Left renal cortex interstitium (tissue), 4 donors: Measurements from ENCODE around the gene RTTN. TPM values are rescaled to one million over a fixed set of nuclear protein-coding genes. Genes with fewer than 3 reads are reported as not detected.

Source experiments
- DNase-seq, 4 donors: peaks; one replicate each; pipeline ENCODE4 v3.0.0-alpha.2; 2013; ENCODE audit warnings: low read depth in 4 of 4, low spot score in 2 of 4, missing footprints in 1 of 4
- polyA plus RNA-seq, 4 donors: library from polyadenylated mRNA; unstranded; fragments of 120-200 nt; gene quantifications; one replicate each; pipeline ENCODE4 v1.2.1, GENCODE V29; 2013; ENCODE audit not compliant: insufficient read length in 4 of 4

Gene RTTN
- polyA plus RNA-seq, 4 donors, result 14.9 to 21.3 (median 18.7) TPM

DNA sequence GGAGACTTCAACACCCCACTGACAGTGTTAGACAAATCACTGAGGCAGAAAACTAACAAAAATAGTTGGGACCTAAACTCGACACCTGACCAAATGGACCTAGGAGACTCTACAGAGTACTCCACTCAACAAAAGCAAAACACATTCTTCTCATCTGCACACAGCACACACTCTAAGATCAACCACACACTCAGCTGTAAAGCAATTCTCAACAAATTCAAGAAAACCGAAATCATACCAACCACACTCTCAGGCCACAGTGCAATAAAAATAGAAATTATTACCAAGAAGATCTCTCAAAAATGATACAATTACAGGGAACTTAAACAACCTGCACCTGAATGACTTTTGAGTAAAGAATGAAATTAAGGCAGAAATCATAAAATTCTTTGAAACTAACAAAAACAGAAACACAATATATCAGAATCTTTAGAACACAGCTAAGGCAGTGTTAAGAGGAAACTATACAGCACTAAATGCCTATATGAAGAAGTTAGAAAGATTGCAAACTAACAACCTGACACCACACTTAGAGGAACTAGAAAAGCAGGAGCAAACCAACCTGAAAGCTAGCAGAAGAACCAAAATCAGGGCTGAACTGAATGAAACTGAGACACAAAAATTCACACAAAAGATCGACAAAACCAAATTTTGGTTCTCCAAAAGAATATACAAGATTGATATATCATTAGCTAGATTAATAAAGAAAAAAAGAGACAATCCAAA is 46.3 kb downstream of the RTTN start:
- no peak for DNase-seq

DNA sequence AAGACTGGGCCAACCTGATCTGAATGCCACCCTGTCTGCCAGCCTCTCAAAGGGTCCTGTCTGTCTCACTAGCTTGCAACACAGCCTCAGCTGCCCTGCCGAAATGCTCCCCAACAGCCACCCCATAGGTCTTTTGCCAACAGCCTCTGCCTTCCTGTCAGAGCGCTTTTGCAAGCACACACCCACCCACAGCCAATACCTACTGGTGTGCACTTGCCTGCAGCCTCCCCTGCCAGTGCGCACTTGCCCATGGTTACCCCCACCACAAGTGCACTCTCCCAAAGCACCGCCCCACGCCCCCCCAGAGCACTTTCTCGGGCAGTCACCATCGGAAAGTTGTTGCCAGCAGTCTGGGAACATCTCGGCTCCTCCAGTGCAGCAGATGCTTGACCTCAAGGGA is 48.6 kb downstream of the RTTN start:
- no peak for DNase-seq

DNA sequence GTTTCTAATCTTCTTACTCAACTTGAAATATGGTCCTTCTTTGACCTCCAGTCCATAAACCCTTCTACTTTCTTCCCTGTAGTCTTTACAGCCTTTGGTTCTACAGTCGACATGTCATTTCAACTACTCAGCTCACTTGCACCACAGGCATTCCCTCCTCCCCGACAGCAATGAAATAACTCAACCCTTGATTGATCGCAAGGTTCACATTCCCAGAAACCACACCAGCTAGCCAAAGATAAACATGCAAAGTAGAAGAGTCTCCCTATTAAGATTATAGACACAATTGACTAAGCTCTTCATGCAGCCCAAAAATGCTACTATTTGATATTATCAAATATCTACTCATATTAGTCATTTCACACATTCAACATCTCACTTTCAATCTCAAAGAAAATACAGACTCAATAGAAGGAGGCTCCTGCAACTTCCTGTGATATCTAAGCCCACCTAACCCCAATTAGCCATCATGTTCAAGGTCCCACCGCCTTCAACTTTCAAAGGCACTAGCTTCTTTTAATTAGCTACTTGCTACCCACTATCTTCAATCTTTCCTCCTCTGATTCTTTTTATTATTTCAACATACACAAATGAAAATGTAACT is 50.8 kb downstream of the RTTN start:
- no peak for DNase-seq

DNA sequence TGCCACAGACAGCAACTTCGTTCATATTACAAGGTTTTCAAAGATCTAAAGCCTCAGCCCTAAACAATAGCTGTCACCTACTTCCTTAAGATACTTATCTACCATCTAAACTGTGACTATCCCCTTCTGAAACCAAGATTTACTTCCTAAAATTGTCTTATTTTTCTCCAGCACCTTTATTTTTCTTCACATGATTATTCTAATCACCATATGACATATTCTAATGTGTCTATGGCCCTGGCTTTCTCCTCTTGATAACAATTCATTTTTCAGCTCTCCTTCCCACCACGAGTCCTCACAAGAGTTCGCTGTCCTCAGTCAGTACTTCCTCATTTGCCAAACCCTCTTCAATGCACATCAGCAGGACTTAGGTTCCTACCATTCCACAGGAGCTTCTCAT is 53.9 kb downstream of the RTTN start:
- DNase-seq, result no peak

DNA sequence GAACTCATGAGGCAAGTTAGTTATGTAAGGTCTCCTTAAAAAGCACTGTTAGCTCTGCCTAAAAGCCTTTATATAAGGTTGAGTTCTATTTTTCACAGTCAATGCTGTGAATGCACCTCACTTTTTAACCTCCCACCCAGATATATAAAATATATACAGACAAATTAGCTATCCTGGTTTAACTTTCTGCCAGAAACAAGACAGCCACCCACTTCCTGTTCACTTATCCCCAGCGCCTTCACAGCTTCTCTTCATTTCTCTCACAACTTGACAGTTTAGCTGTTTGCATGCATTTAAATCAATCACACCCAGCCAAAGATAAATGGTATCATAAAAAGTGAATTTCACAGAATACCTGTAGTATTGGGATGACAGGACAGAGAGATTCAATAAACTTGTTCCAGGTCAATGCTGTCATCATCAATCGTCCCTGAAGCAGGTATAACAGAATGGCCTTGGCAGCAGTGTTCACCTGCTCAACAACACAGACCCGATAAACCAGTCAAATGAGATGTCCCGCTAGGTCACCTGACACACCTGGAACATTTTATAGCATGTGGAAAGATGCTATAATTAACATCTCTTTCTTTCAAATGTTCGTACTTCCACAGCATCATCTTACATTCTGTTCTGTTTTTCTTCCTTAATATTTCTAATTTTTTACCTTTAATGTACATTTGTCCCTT is 55.7 kb downstream of the RTTN start:
- no peak for DNase-seq

DNA sequence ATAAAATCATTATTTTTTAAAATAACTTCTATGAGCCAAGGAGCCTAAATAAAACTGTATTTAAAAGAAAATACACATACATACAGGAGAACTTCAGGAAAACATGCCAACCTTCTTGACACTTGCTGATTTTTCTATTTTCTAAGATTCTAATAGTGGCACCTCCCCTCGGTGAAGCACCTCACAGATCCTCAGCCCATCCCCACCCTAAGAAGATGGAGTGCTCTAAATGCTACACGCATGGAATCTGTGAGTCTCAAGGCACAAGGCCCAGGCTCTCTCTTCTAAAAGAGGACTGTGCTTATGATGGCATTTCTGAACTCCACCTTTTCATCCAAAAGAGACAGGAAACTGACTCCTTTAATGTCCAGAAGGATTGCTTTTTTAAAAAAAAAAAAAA is 56.3 kb downstream of the RTTN start:
- no peak for DNase-seq

DNA sequence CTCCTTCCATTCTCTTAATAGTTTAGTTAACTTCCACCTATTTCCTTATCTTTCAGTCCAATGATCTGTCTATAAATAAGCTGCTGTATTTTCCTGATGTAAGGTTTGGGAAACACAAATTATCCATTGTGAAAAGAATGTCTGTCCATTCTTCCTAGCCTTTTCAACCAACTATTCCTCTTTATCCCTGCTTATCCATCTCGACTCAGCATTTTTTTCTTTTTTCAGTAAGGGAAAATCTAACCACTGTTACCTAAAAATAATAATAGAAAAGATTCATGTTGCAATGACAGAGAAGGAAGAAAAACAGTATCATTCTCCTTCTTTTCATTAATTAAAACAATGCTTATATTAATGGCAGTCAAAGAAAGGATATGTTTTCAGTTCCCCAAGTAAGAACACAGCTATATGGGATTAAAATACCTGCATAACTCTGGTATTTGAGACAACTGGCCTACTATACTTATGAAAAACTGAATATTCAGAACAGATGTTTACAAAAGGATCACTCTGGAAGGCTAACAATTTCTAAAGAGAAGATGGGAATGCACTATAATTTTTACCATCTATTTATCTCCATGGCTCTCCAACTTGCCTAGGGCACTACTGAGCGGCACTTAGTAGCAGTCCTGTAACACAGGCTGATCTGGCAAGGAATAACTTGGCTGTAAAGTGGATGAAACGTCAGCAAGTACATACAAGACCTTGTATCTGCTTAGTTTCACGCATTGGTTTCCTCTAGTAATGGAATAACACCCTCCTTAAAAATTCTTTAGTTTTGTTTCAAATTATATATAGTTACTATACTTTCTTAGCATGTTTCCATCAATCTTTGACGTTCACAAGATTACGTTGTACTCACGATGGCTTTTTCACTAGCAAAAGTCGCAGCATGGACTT is 57.2 kb downstream of the RTTN start:
- DNase-seq, result no peak

DNA sequence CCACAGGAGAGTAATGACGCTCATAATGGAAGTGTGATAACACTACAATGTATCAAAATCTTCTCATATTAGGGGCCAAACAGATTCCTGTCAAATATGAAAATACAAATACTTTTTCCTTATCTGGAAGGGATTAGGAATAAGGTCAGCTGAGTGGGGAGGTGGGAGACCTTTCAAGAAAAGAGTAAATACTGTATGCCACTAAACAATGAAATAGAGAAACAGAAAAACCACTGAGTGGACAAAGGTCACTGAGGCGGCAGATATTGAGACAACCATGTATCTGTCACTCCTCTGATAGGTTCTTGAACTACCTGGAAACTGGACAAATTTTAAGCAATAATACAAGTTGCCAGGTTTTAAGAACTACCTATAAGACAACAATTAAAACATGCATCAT is 59.3 kb downstream of the RTTN start:
- DNase-seq, result no peak

DNA sequence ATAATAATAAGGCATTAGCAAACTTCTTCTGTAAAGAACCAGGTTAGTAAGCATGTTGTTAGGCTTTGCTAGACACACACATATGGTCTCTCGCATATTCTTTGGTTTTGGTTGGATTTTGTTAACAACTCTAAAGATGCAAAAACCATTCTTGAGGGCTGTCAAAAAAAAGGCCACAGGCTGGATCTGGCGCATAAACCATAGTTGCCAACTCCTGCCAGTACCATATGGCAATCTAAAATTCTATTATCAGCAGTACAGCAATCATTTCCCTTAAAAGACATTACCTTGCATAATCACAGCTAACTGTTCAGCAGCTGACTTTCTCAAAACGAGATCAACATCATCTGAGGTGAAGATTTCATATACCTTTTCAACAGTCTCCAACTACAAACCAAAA is 63.5 kb downstream of the RTTN start:
- DNase-seq, result no peak

DNA sequence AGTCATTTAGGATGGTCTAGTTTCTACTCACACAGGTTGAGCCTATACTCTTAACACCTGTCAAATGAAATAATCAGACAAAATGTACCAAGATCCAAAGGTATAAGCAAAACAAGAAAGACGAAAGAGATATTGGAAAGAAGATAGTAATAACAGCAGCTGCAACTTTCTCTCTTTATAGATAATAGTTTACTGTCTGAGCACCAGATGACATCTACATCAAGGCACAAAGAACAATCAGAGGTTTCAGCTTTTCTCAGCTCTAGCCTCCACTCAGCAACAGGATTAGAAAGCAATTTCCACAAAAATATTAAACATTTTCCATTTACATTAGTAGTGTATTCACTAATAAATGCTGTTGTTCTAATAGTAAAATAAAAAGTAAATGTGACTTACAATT is 66.3 kb downstream of the RTTN start:
- no peak for DNase-seq

DNA sequence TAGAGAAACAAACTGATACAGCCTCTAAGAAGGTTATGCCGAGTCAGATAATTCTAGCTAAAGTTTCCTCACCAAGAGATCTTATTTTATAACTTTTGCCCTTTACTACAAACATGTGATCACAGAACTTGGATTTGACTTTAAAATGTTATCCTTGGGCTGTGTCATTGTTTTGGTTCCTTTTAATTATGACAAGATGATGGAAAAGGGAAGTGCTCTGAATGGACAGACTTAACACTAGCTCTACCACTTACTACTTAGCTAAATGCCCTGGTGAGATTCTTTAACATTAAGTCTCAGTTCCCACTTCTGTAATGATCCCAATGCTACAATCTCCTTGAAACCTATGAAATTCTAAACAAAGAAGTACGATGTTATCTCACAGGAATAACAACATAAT is 69.9 kb downstream of the RTTN start:
- DNase-seq, result no peak

DNA sequence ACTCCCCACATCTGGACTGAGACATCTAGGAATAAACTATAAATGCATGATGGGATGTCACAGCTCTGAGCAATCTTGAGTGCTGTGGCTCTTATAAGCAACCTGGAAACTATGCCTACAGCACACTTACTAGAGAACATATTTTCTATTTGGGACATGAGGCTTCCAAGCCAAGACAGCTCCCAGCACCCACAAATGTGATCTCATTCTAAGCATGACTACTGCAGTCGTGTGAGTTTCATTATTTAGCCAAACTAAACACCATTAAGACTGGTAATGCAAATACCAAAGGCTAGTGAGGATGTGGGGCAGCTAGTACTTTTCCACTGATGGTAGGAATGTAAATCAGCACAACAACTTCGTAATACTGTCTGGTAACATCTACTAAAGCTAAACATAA is 72.5 kb downstream of the RTTN start:
- no peak for DNase-seq

DNA sequence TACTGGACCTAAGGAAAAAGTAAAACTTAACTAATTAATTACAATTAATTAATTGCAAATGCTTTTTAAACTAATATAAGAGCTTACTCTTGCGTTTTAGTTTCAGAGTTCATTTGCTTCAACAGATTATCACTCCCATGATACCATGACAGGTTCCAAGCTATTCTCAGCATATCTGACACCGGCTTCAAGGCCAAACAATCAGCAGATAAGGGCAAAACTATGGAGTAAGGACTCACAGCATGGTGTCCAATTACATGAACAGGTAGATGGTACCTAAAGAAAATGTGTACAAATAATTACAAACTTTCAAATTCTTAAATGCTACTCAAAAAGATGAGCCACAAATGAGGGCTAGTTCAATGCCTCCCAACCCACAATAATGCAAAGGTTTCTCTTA is 77.2 kb downstream of the RTTN start:
- DNase-seq, result no peak

DNA sequence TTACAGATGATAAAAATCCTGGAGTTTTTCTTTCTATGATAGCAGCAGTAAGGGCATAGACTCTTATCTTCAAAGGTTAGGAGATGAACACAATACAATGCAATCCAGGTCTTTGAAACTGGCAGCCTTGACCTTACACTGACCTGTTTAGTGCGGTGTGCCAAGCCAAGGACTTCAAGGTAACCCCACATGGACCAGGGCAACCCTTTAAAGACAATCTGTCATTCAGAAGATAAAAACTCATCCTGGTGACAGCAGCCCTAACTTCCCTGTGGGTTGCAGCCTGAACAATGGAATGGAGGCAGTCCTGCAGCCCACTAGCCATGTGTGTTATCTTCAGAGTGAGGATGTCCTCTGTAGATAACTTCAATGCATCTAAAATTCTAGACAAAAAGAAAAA is 78.1 kb downstream of the RTTN start:
- no peak for DNase-seq

DNA sequence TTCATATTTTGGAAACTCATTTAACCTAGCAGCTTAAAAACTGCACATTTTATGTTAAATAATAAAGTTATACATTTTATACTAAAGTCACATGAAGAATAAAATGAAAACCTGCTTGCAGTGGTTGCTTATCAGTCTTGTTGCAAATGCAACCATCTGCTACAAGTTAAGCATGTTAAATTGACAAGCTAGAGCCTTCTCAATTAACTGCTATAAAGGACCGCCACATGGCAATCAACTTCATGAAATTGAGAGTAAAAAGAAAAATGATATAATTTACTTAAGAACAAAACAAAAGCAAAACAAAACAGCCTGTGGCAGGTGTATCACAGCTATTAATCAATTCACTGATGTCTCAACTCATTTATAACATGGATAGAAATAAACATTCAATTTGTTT is 78.7 kb downstream of the RTTN start:
- no peak for DNase-seq

DNA sequence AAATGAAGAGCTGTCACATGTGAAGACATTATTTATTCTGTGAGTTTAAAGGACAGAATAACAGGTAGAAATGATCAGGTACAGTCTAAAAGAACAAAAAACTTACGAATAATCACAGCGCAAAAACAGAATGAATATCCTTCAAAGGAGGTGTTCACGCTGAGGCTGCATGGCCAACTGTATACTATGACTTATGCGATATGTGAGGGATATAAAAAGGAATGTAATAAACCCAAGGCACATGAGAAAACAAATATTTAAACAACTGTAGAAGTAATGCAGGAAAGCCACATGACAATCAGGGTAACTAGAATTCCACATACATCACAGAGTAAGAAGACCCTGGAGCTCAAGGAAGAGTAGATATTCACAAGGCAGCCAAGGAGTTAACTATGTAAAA is 81.3 kb downstream of the RTTN start:
- DNase-seq, result no peak

DNA sequence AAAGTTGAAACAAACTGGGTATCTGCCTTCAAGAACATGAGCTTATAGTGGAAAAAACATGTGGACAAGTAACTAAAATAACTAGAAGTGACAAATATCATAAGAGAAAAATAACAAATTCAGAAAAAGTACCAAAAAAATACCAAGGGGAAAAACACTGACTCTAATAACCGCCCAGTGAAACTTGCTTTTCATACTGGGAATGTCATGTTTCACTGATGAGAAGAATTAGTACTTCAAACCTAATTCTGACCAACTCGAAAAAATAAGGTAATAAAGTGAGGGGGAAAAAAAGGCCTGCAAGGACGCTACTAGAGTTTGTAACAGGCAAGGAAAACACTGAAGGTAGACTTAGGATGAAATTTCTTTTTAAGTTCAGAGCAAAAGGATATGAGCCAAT is 83.6 kb downstream of the RTTN start:
- no peak for DNase-seq

DNA sequence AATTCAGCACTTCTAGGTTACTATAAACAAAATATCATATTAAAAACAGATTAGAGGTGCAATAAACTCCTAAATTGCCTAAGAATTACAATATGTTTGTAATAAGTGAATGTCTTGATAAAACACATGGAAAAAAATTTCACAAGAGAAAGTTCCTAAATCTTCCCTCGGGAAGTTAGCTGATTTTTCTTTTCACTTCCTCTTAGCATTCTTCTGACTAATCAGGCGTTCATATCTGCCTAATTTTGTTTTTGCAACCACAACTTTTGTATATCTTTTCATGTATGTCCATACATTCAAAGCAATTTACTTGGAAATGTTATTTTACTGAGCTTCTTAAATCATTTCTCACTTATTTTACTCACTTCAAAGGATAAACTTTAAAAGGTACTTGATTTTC is 88.5 kb downstream of the RTTN start:
- DNase-seq, result no peak

DNA sequence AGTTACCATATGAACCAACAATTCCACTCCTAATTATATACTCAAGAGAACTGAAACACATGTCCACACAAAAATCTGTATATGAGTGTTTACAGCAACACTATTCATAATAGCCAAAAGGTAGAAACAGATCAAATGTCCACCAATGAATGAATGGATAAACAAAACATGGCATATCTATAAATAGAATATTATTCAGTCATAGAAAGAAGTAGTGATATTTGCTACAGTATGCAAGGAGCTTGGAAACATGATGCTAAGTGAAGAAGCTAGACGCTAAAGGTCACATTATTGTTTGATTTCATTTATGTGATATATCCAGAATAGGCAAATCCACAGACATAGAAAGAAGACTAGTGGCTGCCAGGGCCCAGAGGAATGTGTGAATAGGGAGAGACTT is 92.0 kb downstream of the RTTN start:
- DNase-seq, result no peak

DNA sequence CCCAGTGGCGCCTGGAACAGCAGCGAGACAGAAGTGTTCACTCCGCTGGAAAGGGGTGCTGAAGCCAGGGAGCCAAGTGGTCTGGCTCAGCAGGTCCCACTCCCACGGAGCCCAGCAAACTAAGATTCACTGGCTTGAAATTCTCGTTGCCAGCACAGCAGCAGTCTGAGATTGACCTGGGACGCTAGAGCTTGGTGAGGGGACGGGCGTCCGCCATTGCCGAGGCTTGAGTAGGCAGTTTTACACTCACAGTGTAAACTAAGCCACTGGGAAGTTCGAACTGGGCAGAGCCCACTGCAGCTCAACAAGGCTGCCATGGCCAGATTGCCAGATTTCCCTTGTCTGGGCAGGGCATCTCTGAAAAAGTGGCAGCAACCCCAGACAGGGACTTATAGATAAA is 94.8 kb downstream of the RTTN start:
- DNase-seq, result no peak

DNA sequence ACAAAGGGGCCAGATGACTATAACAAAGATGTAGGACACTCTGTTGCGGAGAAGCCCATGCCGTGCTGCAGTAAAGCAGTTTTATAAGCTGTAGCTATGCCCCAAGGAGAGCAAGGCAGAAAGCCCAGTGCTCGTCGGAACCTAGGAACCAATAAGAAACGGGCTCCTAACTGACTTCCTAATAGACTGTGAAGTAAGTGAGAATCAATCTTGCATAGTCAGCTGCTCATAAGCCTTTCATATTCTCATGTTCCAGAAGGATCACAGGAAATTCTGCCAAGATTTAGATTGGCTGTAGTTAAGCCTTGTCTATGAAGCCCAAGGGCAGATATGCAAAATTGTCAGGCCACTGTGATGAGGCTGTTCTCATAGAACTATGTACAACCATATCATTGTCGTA is 98.4 kb downstream of the RTTN start:
- DNase-seq, result no peak
